H9 (cell line): ENCODE results near the gene MVP. TPM values are rescaled to one million over a fixed set of nuclear protein-coding genes. Genes with fewer than 3 reads are reported as not detected.

ENCODE experiments used
- DNase-seq: peaks from one replicate; pipeline ENCODE4 v3.0.0-alpha.2; 2017
- H2AFZ ChIP-seq: one replicate; pipeline ENCODE4 v1.6.1; 2013; ENCODE audit warnings: mild to moderate bottlenecking, low read length, control low read depth, moderate library complexity
- H2AK5ac ChIP-seq: 2 replicates; pipeline ENCODE4 v1.6.1; 2013; ENCODE audit warnings: low read length, control low read depth, mixed read lengths; ENCODE audit not compliant: insufficient read length
- H2BK120ac ChIP-seq: one replicate; pipeline ENCODE4 v1.6.1; 2013; ENCODE audit warnings: low read depth, mild to moderate bottlenecking, low read length, control low read depth, inconsistent platforms; ENCODE audit not compliant: poor library complexity, severe bottlenecking
- H2BK12ac ChIP-seq: 2 replicates; pipeline ENCODE4 v1.6.1; 2013; ENCODE audit warnings: low read length, control low read depth, mixed read lengths, low read depth; ENCODE audit not compliant: insufficient read length
- H2BK15ac ChIP-seq: 2 replicates; pipeline ENCODE4 v1.6.1; 2013; ENCODE audit warnings: low read depth, low read length, control low read depth
- H2BK20ac ChIP-seq: one replicate; pipeline ENCODE4 v1.6.1; 2013; ENCODE audit warnings: low read depth, mild to moderate bottlenecking, low read length, control low read depth, inconsistent platforms; ENCODE audit not compliant: poor library complexity, severe bottlenecking
- H2BK5ac ChIP-seq: 2 replicates; pipeline ENCODE4 v1.6.1; 2013; ENCODE audit warnings: low read length, control low read depth, mixed read lengths; ENCODE audit not compliant: insufficient read length
- H3K14ac ChIP-seq: 2 replicates; pipeline ENCODE4 v1.6.1; 2013; ENCODE audit warnings: low read length, control low read depth; ENCODE audit not compliant: insufficient read depth
- H3K18ac ChIP-seq: 2 replicates; pipeline ENCODE4 v1.6.1; 2013; ENCODE audit warnings: low read depth, mild to moderate bottlenecking, mixed read lengths, low read length, control low read depth; ENCODE audit not compliant: insufficient read length
- H3K23ac ChIP-seq: 2 replicates; pipeline ENCODE4 v1.6.1; 2013; ENCODE audit warnings: low read length, control low read depth, mixed read lengths, low read depth; ENCODE audit not compliant: insufficient read length
- H3K23me2 ChIP-seq: 2 replicates; pipeline ENCODE4 v1.6.1; 2013; ENCODE audit warnings: low read depth, mild to moderate bottlenecking, mixed read lengths, low read length, control low read depth; ENCODE audit not compliant: insufficient read length, poor library complexity, severe bottlenecking
- H3K27ac ChIP-seq: 2 replicates; pipeline ENCODE4 v1.5.1; 2013; ENCODE audit warnings: low read length, control low read depth, mixed read lengths, low read depth; ENCODE audit not compliant: insufficient read length
- H3K27me3 ChIP-seq: 2 replicates; pipeline ENCODE4 v1.6.1; 2013; ENCODE audit warnings: low read length, control low read depth, inconsistent platforms; ENCODE audit not compliant: insufficient read depth
- H3K4ac ChIP-seq: 2 replicates; pipeline ENCODE4 v1.6.1; 2013; ENCODE audit warnings: low read depth, mild to moderate bottlenecking, control low read depth, inconsistent platforms, low read length, moderate library complexity
- H3K4me1 ChIP-seq: 2 replicates; pipeline ENCODE4 v1.6.1; 2013; ENCODE audit warnings: low read length, control low read depth, inconsistent platforms; ENCODE audit not compliant: insufficient read depth
- H3K4me2 ChIP-seq: 2 replicates; pipeline ENCODE4 v1.6.1; 2013; ENCODE audit warnings: low read length, control low read depth, mixed read lengths; ENCODE audit not compliant: insufficient read length, insufficient read depth
- H3K56ac ChIP-seq: 2 replicates; pipeline ENCODE4 v1.6.1; 2013; ENCODE audit warnings: low read depth, mild to moderate bottlenecking, mixed read lengths, low read length, control low read depth; ENCODE audit not compliant: insufficient read length
- H3K79me1 ChIP-seq: 2 replicates; pipeline ENCODE4 v1.6.1; 2013; ENCODE audit warnings: low read depth, mild to moderate bottlenecking, moderate library complexity, low read length, control low read depth, inconsistent platforms; ENCODE audit not compliant: insufficient read depth, poor library complexity, severe bottlenecking
- H3K79me2 ChIP-seq: 2 replicates; pipeline ENCODE4 v1.6.1; 2013; ENCODE audit warnings: low read length, control low read depth, inconsistent platforms; ENCODE audit not compliant: insufficient read depth
- H3K9ac ChIP-seq: 2 replicates; pipeline ENCODE4 v1.6.1; 2013; ENCODE audit warnings: low read length, control low read depth, mixed read lengths; ENCODE audit not compliant: insufficient read length; ENCODE audit errors: extremely low read depth
- H3K9me3 ChIP-seq: one replicate; pipeline ENCODE4 v1.6.1; 2013; ENCODE audit warnings: low read depth, low read length, inconsistent platforms; ENCODE audit not compliant: control insufficient read depth
- H3T11ph ChIP-seq: one replicate; pipeline ENCODE4 v1.6.1; 2013; ENCODE audit warnings: mild to moderate bottlenecking, low read length, control low read depth, inconsistent platforms
- H4K20me1 ChIP-seq: one replicate; pipeline ENCODE4 v1.6.1; 2013; ENCODE audit not compliant: control insufficient read depth, insufficient read length, insufficient read depth
- H4K5ac ChIP-seq: 2 replicates; pipeline ENCODE4 v1.6.1; 2013; ENCODE audit warnings: low read depth, mild to moderate bottlenecking, mixed read lengths, low read length, control low read depth; ENCODE audit not compliant: insufficient read length
- H4K8ac ChIP-seq: replicated peaks from 2 replicates; pipeline ENCODE4 v1.6.1; 2013; ENCODE audit warnings: low read length, control low read depth, mixed read lengths, low read depth; ENCODE audit not compliant: insufficient read length
- H4K91ac ChIP-seq: 2 replicates; pipeline ENCODE4 v1.6.1; 2013; ENCODE audit warnings: low read depth, mild to moderate bottlenecking, moderate library complexity, mixed read lengths, low read length, control low read depth; ENCODE audit not compliant: insufficient read length
- H3K27ac Mint-ChIP-seq, 3 experiments: 2 replicates in 2 of 3; 3 replicates in 1 of 3; pipeline ENCODE4 v1.8.0; 2020 to 2021; ENCODE audit warnings: mixed read lengths in 3 of 3, mild to moderate bottlenecking in 1 of 3, moderate library complexity in 1 of 3
- H3K27me3 Mint-ChIP-seq: 2 replicates; pipeline ENCODE4 v1.8.0; 2021; ENCODE audit warnings: low read depth, mild to moderate bottlenecking, moderate library complexity, mixed read lengths
- H3K36me3 Mint-ChIP-seq, 3 experiments: 2 replicates in 2 of 3; 3 replicates in 1 of 3; pipeline ENCODE4 v1.8.0; 2020 to 2021; ENCODE audit warnings: low read depth in 3 of 3, mixed read lengths in 3 of 3; ENCODE audit not compliant: insufficient read depth in 1 of 3
- H3K4me1 Mint-ChIP-seq, 2 experiments: 2 replicates each; pipeline ENCODE4 v1.8.0; 2020; ENCODE audit warnings: mixed read lengths in 2 of 2
- H3K4me3 Mint-ChIP-seq, 2 experiments: 2 replicates in 1 of 2; 3 replicates in 1 of 2; pipeline ENCODE4 v1.8.0; 2020 to 2021; ENCODE audit warnings: mild to moderate bottlenecking in 2 of 2, mixed read lengths in 2 of 2, moderate library complexity in 1 of 2
- H3K9me3 Mint-ChIP-seq, 2 experiments: 2 replicates in 1 of 2; 3 replicates in 1 of 2; pipeline ENCODE4 v1.8.0; 2020; ENCODE audit warnings: mild to moderate bottlenecking in 2 of 2, mixed read lengths in 2 of 2, moderate library complexity in 1 of 2
- CTCF ChIP-seq: fragments of 200-600 bp; sonication (generic); conservative IDR thresholded peaks from 3 replicates; pipeline ENCODE4 v1.8.0; 2021; ENCODE audit warnings: antibody characterized with exemption, mild to moderate bottlenecking
- WGBS: extraction: QIAGEN DNeasy Blood & Tissue Kit; methylation state at CpG from one replicate; pipeline ENCODE4 v1.1.7; 2013; ENCODE audit warnings: missing lambda C conversion rate, low lambda C conversion rate, mixed read lengths; ENCODE audit not compliant: insufficient read length; ENCODE audit errors: extremely low coverage; 5-methylcytosine and 5-hydroxymethylcytosine counted together
- total RNA-seq: library from RNA; stranded (reverse); gene quantifications from 2 replicates; pipeline ENCODE4 v1.2.1, GENCODE V29; 2021

The MVP gene
- total RNA-seq, 1 experiment from 2014 or later: 3.1 TPM

- Histone ChIP-seq H3K79me1 (no peaks in the 10 kb centered on the region), H3K27ac (no peak overlapping the region), H4K91ac (no peak overlapping the region), H3K4me1 (no peaks in the 10 kb centered on the region), H2BK5ac (no peak overlapping the region), H3K4me2 (no peak overlapping the region), H3K79me2 (no peaks in the 10 kb centered on the region), H4K5ac (no peak overlapping the region), H3K4ac (no peak overlapping the region), H3K27me3 (no peaks in the 10 kb centered on the region), H3K14ac (no peak overlapping the region), H2BK20ac (no peak overlapping the region), H4K8ac (no peak overlapping the region), H3K56ac (no peak overlapping the region), H4K20me1 (no peaks in the 10 kb centered on the region), H2AFZ (no peak overlapping the region), H3K23me2 (no peaks in the 10 kb centered on the region), H3K18ac (no peak overlapping the region), H3T11ph (no peak overlapping the region), H2AK5ac (no peak overlapping the region), H2BK12ac (no peak overlapping the region), H3K9me3 (no peaks in the 10 kb centered on the region), H2BK15ac (no peak overlapping the region), H3K23ac (no peak overlapping the region), H2BK120ac (no peak overlapping the region), H3K9ac (no peak overlapping the region)
- no peaks in the 10 kb centered on the region for H3K9me3 Mint-ChIP-seq
- no peak for DNase-seq
- no peaks in the 10 kb centered on the region; a peak in 3 of 7 replicates for H3K36me3 Mint-ChIP-seq
- H3K27me3 Mint-ChIP-seq: no peaks in the 10 kb centered on the region
- no peak overlapping the region for H3K4me3 Mint-ChIP-seq
- no CpG with 5 or more reads among the region's 7 CpGs for WGBS
- H3K4me1 Mint-ChIP-seq: peaks cover 7 to 10% of the 10 kb centered on the region in 2 experiments
- TF ChIP-seq CTCF: no peak
- no peak overlapping the region for H3K27ac Mint-ChIP-seq
These were observed 32.4 kb downstream of the MVP start for GRCh38 chr16:29852654-29853053.
